ENCODE results near the gene RBCK1.
"Not testable (repeated sequence)": the region's sequence is repeated elsewhere in the genome, so short reads cannot be mapped to it uniquely, and the experiment has no call there.

RBCK1 gene

DNA sequence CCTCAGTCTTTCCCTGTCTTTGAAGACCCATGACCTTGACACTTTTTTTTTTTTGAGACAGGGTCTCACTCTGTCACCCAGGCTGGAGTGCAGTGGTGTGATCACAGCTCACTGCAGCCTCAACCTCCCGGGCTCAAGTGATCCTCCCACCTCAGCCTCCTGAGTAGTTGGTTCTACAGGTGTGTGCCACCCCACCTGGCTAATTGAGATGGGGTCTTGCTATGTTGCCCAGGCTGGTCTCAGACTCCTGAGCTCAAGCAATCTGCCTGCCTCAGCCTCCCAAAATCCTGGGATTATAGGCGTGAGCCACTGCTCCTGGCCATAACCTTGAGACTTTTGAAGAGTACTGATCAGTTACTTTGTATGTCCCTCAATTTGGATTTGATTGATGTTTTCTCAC is 14.8 kb upstream of the RBCK1 start:
- DNase-seq; intact Hi-C loops (cut with DNase I): not testable (repeated sequence)

DNA sequence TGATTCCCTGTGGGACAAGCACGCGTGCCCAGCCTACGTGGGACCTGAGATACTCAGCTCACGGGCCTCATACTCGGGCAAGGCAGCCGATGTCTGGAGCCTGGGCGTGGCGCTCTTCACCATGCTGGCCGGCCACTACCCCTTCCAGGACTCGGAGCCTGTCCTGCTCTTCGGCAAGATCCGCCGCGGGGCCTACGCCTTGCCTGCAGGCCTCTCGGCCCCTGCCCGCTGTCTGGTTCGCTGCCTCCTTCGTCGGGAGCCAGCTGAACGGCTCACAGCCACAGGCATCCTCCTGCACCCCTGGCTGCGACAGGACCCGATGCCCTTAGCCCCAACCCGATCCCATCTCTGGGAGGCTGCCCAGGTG is 11.9 kb upstream of the RBCK1 start:
- intact Hi-C loops (cut with DNase I) = no loop called here
- DNase-seq = no peak

DNA sequence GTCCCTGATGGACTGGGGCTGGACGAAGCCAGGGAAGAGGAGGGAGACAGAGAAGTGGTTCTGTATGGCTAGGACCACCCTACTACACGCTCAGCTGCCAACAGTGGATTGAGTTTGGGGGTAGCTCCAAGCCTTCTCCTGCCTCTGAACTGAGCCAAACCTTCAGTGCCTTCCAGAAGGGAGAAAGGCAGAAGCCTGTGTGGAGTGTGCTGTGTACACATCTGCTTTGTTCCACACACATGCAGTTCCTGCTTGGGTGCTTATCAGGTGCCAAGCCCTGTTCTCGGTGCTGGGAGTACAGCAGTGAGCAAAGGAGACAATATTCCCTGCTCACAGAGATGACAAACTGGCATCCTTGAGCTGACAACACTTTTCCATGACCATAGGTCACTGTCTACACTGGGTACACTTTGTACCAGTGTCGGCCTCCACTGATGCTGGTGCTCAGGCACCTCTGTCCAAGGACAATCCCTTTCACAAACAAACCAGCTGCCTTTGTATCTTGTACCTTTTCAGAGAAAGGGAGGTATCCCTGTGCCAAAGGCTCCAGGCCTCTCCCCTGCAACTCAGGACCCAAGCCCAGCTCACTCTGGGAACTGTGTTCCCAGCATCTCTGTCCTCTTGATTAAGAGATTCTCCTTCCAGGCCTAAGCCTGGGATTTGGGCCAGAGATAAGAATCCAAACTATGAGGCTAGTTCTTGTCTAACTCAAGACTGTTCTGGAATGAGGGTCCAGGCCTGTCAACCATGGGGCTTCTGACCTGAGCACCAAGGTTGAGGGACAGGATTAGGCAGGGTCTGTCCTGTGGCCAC is 11.3 kb upstream of the RBCK1 start:
- intact Hi-C loops (cut with DNase I) = no loop called here
- no peak for DNase-seq

DNA sequence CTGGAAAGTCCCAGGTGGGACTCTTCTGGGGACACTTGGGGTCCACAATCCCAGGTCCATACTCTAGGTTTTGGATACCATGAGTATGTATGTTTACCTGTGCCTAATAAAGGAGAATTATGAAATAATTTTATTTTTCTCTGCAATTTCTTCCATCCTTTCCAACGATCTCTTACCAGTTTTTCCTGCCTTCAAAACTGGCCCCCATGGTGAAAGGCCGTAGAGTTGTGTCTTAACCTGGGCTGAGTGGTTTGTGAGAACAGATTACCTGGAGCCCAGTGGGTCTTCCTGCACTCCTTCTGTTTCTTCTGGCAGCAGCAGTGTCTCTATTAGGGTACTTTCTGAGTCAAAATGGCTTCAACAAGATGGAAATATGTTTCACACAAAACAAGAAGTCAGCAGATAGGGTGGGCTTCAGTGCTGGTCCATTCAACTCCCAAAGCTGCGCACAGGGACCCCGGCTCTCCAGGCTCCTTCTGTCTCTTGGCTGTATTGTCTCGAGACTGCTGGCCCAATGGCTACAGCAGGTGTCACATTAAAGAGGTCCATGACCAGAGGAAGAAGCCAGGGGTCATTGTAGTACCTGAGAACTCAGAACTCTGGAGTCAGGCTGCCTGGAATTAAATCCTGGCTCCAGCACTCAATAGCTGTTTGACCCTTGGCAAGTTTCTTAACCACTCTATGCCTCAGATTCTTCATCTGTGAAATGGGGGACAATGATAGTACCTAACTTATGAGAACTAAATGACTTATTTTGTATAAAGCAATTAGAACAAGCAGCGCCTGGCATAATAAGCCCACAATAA is 10.5 kb upstream of the RBCK1 start:
- DNase-seq = no peak
- intact Hi-C loops (cut with DNase I) = no loop called here

DNA sequence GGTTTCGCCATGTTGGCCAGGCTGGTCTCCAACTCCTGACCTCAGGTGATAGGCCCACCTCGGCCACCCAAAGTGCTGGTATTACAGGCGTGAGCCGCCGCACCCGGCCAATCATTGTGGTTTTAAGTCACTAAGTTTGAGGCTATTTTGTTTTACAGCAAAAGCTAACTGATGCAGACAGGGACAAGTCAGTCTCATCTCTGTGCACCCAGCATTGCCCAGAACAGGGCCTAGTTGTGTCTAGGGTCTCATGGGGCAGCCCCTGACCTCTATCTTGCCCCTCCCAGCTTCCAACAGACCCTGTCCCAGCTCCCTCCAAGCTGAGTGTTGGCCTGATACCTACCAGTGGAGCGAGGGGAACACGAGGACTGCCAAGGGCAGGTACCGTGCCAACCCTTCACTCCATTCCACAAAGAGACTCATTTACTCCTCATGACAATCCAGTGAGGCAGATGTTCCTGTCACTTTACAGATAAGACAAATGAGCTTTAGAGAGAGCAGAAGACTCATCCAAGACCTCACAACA is 8.9 kb upstream of the RBCK1 start:
- DNase-seq = no peak
- intact Hi-C loops (cut with DNase I) = no loop called here

DNA sequence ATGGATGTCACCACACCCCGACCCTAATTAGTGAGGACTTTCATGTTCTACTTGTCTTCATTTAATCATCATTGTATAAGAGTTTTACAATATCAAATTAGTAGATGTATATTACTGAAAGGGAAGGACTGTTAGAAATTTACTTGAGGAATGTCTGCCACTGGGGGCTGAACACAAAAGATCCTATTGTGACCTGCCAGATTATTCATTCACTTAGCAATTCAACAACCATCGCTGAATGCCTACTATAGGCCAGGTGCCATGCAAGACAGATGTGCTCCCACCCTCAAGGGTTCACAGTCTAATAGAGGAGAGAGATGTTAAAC is 8.0 kb upstream of the RBCK1 start:
- intact Hi-C loops (cut with DNase I) = loop anchor here (5.0 kb wide), 1 partner anchor 67 kb away; no protein-coding TSS in a partner anchor
- no peak for DNase-seq

DNA sequence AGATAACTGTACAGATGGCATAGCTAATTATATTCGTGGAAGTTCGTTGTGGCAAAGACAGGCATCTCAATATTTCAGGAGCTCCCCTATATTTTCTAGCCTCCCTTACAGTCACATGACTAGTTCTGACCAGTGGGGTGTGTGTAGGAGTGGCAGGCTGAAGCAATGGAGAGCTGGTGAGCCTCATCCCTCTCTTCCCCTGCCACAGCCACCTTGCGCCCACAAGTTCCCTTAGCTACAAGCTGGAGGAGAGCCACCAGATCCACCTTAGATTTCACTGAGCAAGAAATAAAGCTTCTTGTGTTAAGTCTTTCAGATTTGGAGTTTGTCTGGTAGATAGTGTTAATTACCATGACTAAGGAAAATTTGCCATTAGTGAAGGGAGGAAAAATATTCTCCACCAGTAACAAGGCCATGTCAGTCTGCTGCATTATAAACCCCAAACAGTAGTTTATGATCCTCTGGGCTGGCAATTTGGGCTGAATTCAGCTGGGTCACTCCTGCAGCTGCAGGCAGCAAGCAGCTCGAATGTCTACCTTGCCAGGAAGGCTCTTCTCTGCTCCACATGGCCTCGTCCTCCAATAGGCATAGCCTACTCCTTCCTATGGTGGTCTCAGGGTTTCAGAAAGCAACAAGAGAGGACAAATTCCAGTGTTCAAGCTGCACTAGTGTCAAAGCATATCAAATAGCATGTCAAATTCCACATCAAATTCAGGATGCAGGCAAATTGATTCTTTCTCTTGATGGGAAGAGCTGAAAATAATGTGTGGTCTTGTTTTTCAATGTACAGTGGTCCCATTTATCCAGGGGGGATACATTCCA is 7.4 kb upstream of the RBCK1 start:
- peak in 2 of 42 donors; percentile 18 to 49 for DNase-seq
- intact Hi-C loops (cut with DNase I) = loop anchor here (5.0 kb wide), 1 partner anchor 67 kb away; no protein-coding TSS in a partner anchor

DNA sequence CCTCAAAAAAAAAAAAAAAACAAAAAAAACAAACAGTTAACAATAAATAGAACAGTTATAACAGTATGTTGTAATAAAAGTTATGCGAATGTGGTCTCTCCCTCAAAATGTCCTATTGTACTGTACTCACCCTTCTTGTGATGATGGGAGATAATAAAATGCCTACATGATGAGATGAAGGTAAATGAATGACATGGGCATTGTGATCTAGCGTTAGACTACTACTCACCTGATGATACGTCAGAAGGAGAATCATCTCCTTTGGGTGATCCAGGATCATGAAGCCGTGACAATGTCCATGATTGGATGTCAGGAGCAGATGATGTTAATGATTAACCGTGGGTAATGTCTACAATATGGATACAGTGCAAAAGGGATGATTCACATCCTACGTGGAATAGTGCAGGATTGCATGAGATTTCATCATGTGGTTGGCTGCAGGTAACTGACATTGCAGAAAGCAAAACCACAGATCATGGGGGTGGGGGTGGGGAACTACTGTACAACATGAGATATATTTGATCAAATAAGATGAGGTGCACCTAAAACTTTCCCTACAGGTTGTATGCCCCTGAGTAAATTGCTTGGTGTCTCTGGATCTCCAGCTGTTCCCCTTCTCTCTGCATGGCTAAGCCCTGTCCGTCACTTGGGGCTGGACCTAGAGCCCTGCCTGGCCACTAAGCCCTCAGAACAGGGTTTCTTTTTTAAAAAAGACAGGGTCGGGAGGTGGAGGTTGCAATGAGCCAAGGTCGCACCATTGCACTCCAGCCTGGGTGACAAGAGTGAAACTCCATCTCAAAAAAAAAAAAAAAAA is 6.2 kb upstream of the RBCK1 start:
- intact Hi-C loops (cut with DNase I) = loop anchor here (5.0 kb wide), 1 partner anchor 65 kb away; no protein-coding TSS in a partner anchor
- DNase-seq = no peak

DNA sequence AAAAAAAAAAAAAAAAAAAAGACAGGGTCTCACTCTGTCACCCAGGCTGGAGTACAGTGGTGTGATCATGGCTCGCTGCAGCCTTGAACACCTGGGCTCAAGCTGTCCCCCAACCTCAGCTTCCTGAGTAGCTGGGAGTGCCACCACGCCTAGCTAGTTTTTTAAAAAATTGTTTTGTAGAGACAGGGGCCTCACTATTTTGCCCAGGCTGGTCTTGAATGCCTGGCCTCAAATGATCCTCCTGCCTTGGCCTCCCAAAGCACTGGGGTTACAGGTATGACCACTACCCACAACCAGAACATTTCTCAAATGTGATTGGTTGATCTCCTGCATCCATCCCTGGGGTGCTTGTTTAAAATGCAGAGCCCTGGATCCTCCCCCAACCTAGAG is 5.6 kb upstream of the RBCK1 start:
- intact Hi-C loops (cut with DNase I) = loop anchor here (5.0 kb wide), 1 partner anchor 65 kb away; no protein-coding TSS in a partner anchor
- DNase-seq = no peak

DNA sequence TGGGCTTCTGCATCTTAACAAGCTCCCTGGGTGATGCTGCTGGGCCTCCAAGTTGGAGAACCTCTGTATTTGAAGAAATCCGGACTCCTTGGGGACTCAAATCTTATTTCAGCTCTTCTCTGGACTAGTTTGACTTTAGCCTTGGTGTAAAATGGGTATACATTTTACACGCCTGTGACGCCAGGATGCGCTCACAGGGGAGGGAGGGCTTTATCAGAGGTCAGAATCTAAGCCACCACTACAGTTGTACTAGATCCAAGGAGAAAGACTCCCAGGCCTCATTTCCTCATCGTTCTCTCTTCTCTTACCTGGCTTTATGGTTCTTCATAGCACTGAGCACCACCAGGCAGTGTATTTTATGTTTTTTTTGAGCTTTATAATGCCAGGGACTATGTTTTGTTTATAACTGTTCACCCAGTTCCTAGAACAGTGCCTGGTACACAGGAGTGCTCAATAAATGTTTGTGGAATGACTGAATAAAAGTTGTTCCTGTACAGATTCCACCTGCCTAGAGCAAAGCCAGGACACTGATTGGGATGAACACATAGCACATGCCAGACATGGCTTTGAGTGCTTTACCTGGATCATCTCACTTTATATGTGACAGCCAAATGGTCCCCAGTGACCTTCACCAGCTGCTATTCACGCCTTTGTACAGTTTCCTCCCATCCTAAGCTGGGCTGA is 5.1 kb upstream of the RBCK1 start:
- DNase-seq = no peak
- intact Hi-C loops (cut with DNase I) = loop anchor here (5.0 kb wide), 1 partner anchor 64 kb away; no protein-coding TSS in a partner anchor

DNA sequence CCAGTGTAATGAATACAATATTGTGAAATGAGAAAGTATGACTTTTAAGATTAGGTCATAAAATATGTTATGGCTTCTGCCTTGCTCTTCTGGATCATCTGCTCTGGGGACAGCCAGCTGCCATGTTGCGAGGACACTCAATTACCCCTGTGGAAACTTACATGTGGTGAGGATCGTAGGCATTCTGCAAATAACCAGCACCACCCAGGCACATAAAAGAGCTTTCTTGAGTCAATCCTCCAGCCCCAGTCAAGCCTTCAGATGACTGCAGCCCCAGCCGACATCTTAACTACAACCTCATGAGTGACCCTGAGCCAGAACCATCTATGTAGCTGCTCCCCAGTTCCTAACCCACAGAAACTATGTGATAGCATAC is 4.5 kb upstream of the RBCK1 start:
- intact Hi-C loops (cut with DNase I) = loop anchor here (5.0 kb wide), 1 partner anchor 64 kb away; no protein-coding TSS in a partner anchor

DNA sequence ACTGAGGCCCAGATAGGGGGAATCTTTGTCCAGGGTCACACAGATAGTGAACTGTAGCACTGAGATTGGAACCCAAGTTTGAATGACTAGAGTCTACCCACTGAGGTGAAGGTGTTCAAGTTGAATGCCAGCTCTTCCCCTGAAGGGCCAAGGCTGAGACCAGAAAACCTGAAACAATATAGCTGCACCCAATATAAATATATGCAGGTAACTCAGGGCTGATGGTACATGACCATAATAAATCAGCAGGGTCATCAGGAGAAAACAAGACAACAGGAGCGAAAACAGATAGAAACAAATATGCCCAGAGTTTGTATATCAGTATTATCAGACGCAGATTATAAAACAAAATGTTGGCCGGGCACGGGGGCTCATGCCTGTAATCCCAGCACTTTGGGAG is 4.0 kb upstream of the RBCK1 start:
- intact Hi-C loops (cut with DNase I) = loop anchor here (5.0 kb wide), 1 partner anchor 63 kb away; no protein-coding TSS in a partner anchor
- DNase-seq = no peak

More for the DNA sequence above, 4.5 kb upstream of the RBCK1 start:
- DNase-seq = no peak

DNA sequence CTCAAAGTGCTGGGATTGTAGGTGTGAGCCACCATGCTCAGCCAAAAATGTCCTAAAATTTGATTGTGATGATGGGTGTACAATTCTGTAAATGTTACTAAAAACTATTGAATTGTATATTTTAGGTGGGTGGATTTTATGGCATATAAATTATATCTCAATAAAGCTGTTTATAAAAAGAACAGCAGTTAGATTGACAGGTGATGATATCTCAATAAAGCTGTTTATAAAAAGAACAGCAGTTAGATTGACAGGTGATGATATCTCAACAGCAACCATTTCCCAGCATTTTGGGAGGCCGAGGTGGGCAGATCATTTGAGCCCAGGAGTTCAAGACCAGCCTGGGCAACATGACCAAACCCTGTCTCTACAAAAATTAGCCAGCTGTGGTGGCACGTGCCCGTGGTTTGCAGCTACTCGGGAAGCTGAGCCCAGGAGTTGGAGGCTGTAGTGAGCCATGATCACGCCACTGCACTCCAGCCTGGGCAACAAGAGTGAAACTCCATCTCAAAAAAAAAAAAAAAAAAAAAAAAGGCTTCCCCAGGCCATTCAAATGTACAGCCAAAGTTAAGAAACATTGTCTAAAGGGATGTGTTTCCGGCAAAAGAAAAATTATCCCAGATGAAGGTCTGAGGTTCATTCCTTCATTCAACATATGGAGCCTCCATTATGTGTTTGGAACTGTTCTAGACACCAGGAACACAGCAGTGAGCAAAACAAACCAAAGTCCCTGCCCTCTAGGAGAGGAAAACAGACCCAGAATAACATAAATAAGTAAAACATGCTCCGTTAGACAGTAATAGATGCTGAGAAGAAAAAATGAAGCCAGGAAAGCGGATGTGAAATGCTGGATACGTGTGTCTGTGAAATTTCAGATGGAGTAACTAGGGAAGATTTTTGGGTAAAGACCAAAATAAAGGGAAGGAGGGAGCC is 1.6 kb upstream of the RBCK1 start:
- DNase-seq = no peak
- intact Hi-C loops (cut with DNase I) = loop anchor here (5.0 kb wide), 1 partner anchor 54 kb away; no protein-coding TSS in a partner anchor

DNA sequence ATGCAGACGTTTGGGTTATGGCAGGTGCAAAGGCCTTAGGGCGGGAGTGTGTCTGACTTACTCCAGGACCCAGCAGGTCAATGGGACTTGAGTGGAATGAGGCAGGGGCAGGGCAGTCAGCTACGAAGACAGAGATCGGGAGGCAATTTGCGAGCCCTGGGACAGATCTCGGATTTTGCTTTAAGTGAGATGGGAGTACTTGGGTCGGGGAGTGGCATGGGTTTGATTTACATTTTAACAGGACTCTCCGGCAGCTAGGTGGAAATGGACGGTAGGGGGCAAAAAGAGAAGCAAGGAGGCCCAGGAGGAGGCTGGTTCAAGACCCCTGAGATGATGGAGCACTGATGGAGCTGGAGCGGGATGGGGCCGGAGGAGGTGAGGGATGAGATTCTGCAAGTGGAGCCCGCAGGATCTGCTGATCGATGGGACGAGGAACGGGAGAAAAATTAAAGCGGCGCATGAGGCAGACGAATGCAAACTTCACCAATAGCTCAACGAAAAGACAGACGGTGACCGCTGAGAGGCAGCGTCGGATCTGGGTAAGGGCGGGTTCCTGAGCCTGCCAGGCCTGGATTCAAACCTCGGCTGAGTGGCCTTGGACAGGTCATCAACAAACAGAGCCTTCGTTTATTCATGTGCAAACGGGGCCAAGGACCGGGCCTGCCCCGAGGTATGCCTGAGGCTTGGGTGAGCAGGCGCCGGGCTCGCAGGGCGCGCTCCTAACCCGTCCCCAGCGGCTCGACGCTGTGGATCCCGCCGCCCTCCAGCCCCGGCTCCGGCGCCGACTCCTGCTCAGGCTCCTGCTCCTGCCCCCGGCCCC is 756 bp upstream of the RBCK1 start:
- intact Hi-C loops (cut with DNase I) = loop anchor here (5.0 kb wide), 1 partner anchor 55 kb away; no protein-coding TSS in a partner anchor
- peak; percentile 41 to 91 (median 79) for DNase-seq

DNA sequence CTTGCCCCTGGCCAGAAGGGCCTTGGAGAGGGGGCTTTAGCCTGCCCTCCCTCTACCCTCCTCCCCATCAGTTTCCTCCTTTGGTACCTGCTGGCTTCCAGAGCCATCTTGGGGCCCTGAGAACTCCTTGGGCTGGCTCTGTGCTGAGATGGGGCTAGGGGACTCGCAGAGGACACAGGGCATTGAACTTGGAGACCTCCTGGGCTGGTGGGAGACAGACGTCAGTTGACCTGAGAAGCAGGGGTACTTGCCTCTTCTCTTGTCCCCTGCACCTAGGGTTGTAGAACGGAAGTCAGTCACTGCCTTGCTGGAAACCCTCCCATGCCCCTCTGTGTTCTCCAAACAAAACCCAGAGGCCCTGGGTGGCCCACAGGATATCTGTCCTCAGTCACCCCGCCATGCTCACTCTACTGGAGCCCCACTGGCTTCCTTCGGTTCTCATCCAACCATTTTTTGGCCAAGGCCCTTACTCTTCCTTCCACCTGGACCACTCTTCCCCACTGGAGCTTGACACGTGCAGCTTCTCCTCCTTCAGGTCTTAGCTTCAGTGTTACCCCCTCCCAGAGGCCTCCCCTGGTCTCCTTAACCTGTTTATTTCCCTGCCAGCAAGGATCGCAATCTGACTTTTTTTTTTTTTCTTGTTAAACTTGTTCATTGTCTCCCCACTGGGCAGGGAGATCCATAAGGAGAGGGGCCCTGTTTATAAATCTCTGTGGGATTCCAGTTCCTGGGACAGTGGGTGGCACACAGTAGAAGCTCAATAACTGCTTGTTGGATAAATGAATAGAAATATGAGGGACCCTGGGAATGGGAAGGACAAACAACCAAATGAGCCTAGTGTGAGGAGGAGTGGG is 971 bp downstream of the RBCK1 start:
- intact Hi-C loops (cut with DNase I) = loop anchor here (5.0 kb wide), 1 partner anchor 57 kb away; no protein-coding TSS in a partner anchor
- DNase-seq = no peak

Measured in head of caudate nucleus (tissue), 42 donors.